HUES48 (cell line): Measurements from ENCODE around the gene SNUPN.

Source experiments
- H3K27ac ChIP-seq: one replicate; pipeline ENCODE4 v1.7.0; 2013; ENCODE audit warnings: low read depth, low read length, inconsistent platforms
- H3K27me3 ChIP-seq: 2 replicates; pipeline ENCODE4 v1.6.1; 2013; ENCODE audit warnings: mild to moderate bottlenecking, low read length; ENCODE audit not compliant: control insufficient read depth, insufficient read depth
- H3K36me3 ChIP-seq: 2 replicates; pipeline ENCODE4 v1.6.1; 2013; ENCODE audit warnings: low read length; ENCODE audit not compliant: control insufficient read depth, insufficient read depth
- H3K4me1 ChIP-seq: 2 replicates; pipeline ENCODE4 v1.6.1; 2013; ENCODE audit warnings: mild to moderate bottlenecking, low read length; ENCODE audit not compliant: control insufficient read depth, insufficient read depth
- H3K4me3 ChIP-seq: 2 replicates; pipeline ENCODE4 v1.5.1; 2013; ENCODE audit warnings: mild to moderate bottlenecking, low read depth, low read length
- H3K9ac ChIP-seq: 2 replicates; pipeline ENCODE4 v1.6.1; 2013; ENCODE audit warnings: mild to moderate bottlenecking, low read depth, low read length, moderate library complexity
- H3K9me3 ChIP-seq: 2 replicates; pipeline ENCODE4 v1.6.1; 2013; ENCODE audit warnings: low read length; ENCODE audit not compliant: control insufficient read depth, insufficient read depth

Gene SNUPN

GRCh38 chr15:75625542-75626347 lies at the start of gene SNUPN:
SNUPN (minus strand) TSS chr15:75625725; CDS start chr15:75621051, 4,674 bp downstream.
- no peaks in the 10 kb centered on the region for H3K9me3 ChIP-seq
- peaks cover 4% of the 10 kb centered on the region; the same call in 1 of the 2 replicates for H3K36me3 ChIP-seq
- no peaks in the 10 kb centered on the region for H3K4me1 ChIP-seq
- peak within 1 kb of the TSS; percentile 93 for H3K9ac ChIP-seq
- H3K4me3 ChIP-seq = peak within 1 kb of the TSS; percentile 92
- H3K27me3 ChIP-seq = no peaks in the 10 kb centered on the region
- H3K27ac ChIP-seq = peak within 1 kb of the TSS; percentile 100

DNA sequence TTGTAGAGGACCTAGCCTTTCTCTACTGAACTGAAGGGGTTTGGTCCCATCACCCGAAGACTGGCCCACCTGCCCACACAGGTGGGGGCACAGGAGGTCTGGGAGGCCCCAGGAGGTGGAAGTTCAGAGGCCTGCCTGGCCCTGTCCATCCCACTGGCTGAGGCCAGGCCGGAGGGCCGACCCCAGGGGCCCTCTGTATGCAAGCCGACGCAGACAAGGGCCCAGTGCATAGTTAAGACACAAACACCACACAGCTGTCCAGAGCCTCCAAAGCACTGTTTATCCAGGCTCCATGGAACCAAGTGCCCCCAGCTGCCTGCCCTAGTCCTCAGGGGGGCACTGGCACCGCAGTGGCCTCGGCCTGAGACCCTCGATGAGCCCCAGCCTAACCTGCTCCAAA lies 48.8 kb upstream of the SNUPN start:
- Histone ChIP-seq H3K27me3 (no peaks in the 10 kb centered on the region), H3K9me3 (no peaks in the 10 kb centered on the region), H3K9ac (no peak overlapping the region), H3K4me1 (peaks cover 13% of the 10 kb centered on the region), H3K36me3 (no peaks in the 10 kb centered on the region), H3K4me3 (no peak overlapping the region), H3K27ac (no peak overlapping the region)

GRCh38 chr15:75673426-75674235 lies 48.1 kb upstream of the SNUPN start:
- peak overlapping the region; percentile 66 for H3K27ac ChIP-seq
- no peaks in the 10 kb centered on the region for H3K27me3 ChIP-seq
- no peaks in the 10 kb centered on the region for H3K36me3 ChIP-seq
- no peaks in the 10 kb centered on the region for H3K9me3 ChIP-seq
- peaks cover 13% of the 10 kb centered on the region for H3K4me1 ChIP-seq
- no peak overlapping the region for H3K9ac ChIP-seq
- H3K4me3 ChIP-seq = no peak overlapping the region

DNA sequence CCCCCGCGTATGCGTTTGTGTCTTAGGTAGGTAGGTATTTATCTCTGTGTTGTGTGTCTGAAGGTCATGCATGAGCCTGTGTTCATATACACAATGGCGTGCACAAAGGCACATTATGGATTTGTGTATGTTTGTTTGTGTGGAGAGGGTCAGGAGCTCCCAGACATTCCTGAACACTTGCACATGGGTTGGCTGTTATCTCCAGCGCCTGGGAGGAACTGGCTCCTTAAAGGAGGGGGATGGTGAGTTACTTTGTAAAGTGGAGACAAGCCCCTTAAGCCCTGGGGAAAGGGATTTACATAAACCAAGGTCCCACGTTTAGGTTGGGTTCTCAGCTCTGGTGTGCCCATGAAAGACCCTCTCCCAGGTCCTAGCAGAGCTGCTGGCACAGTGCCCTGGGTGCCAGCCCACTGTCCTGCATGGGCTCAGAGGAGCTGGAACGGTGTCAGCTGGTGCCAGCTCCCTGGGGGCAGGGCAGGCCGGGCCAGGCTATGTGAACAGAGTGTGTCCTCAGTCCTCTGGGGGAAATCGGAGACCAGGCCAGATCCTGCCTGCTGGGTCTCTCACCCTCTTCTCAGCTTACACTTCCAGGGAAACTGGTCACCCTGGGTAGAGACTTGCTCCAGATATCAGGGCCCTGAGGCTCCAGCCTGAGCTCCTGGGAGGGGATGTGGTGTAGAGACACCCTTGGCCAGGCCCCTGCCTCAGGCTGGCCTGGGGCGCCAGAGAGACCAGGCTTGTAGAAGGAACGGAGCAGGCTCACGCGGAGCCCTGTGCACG lies 47.3 kb upstream of the SNUPN start:
- H3K4me3 ChIP-seq = no peak overlapping the region
- H3K4me1 ChIP-seq = peaks cover 13% of the 10 kb centered on the region
- peak overlapping the region; percentile 66 for H3K27ac ChIP-seq
- H3K27me3 ChIP-seq = no peaks in the 10 kb centered on the region
- H3K9ac ChIP-seq = no peak overlapping the region
- no peaks in the 10 kb centered on the region for H3K9me3 ChIP-seq
- H3K36me3 ChIP-seq = no peaks in the 10 kb centered on the region

GRCh38 chr15:75671730-75672602 lies 46.4 kb upstream of the SNUPN start:
- Histone ChIP-seq H3K4me1 (peaks cover 13% of the 10 kb centered on the region), H3K9me3 (no peaks in the 10 kb centered on the region), H3K27ac (peak overlapping the region; percentile 49), H3K4me3 (no peak overlapping the region), H3K36me3 (no peaks in the 10 kb centered on the region), H3K27me3 (no peaks in the 10 kb centered on the region), H3K9ac (no peak overlapping the region)

DNA sequence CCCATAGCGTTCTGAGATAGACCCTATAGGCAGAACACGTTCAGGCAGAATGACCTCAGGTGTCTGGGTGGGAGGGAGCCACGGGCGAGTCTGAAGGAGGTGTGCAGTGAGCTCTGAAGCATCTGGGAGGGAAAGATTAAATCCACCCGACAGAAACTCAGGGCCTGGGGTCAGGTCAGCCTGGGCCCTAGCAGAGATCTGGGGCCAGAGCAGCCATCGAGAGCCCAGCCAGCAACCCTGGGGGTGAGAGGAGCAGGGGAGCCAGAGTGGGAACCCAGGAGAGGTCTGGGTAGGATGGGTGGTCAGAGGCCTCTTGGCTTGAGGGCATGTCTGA lies 44.3 kb upstream of the SNUPN start:
- H3K27me3 ChIP-seq = no peaks in the 10 kb centered on the region
- H3K27ac ChIP-seq = no peak overlapping the region
- H3K9ac ChIP-seq = no peak overlapping the region
- H3K9me3 ChIP-seq = no peaks in the 10 kb centered on the region
- H3K4me3 ChIP-seq = no peak overlapping the region
- no peaks in the 10 kb centered on the region for H3K36me3 ChIP-seq
- H3K4me1 ChIP-seq = peaks cover 13% of the 10 kb centered on the region

DNA sequence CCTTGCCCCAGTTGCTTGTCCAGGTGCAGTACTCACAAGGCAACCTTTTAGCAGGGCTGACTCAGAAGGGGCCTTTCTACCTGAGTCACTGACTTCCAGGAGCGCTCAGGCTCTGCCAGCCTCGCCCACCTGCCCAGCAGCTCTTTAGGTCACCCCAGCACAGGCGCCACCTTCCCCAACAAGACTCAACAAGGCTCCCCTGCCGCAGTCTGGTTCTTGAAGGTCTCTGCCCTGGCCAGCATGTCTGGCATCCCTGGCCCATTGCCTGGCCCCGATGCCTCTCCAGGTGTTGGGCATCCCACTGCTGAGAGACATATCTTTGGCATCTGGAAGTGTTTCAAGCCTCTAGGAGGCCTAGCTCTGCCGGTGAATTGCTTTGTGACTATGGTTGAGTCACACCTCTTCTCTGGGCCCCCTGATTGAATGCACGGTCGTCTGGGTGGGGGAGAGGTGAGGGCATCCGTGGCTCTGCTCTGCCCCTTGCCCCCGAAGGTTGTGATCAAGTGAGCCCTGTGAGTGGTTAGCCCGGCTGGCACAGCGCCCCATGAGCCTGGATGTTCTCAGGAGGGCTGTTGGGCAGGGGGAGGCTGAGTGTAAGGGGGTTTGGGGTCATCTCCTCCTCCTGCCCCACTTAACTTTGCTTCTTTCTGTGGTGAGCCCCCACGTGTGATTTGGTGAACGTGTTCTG lies 43.8 kb upstream of the SNUPN start:
- no peak overlapping the region for H3K4me3 ChIP-seq
- no peak overlapping the region for H3K27ac ChIP-seq
- no peaks in the 10 kb centered on the region for H3K9me3 ChIP-seq
- H3K36me3 ChIP-seq = no peaks in the 10 kb centered on the region
- peaks cover 13% of the 10 kb centered on the region for H3K4me1 ChIP-seq
- no peak overlapping the region for H3K9ac ChIP-seq
- no peaks in the 10 kb centered on the region for H3K27me3 ChIP-seq

GRCh38 chr15:75666823-75667501 lies 41.4 kb upstream of the SNUPN start:
- H3K9me3 ChIP-seq = no peaks in the 10 kb centered on the region
- H3K27ac ChIP-seq = no peak overlapping the region
- no peaks in the 10 kb centered on the region for H3K4me1 ChIP-seq
- H3K36me3 ChIP-seq = no peaks in the 10 kb centered on the region
- no peak overlapping the region for H3K9ac ChIP-seq
- H3K4me3 ChIP-seq = no peak overlapping the region
- no peaks in the 10 kb centered on the region for H3K27me3 ChIP-seq

GRCh38 chr15:75663931-75664421 lies 38.5 kb upstream of the SNUPN start:
- H3K36me3 ChIP-seq = peaks cover 6% of the 10 kb centered on the region
- no peak overlapping the region for H3K27ac ChIP-seq
- no peaks in the 10 kb centered on the region for H3K27me3 ChIP-seq
- no peak overlapping the region for H3K9ac ChIP-seq
- H3K9me3 ChIP-seq = no peaks in the 10 kb centered on the region
- peaks cover 3% of the 10 kb centered on the region; the same call in 1 of the 2 replicates for H3K4me1 ChIP-seq
- H3K4me3 ChIP-seq = no peak overlapping the region
